CD1c-positive myeloid dendritic cell (primary cell): ENCODE data around the gene EEF2K.
A peak's percentile ranks its signal among the peaks of the same experiment; 100 is the strongest.

Source experiments
- DNase-seq: peaks from one replicate; pipeline ENCODE4 v3.0.0-alpha.2; 2016; ENCODE audit errors: extremely low spot score

EEF2K gene

GRCh38 chr16:22317001-22317530 is 111.0 kb downstream of the EEF2K start:
- no peak for DNase-seq

- DNase-seq, result no peak
These were observed 111.5 kb downstream of the EEF2K start for GRCh38 chr16:22317625-22318024.

DNA sequence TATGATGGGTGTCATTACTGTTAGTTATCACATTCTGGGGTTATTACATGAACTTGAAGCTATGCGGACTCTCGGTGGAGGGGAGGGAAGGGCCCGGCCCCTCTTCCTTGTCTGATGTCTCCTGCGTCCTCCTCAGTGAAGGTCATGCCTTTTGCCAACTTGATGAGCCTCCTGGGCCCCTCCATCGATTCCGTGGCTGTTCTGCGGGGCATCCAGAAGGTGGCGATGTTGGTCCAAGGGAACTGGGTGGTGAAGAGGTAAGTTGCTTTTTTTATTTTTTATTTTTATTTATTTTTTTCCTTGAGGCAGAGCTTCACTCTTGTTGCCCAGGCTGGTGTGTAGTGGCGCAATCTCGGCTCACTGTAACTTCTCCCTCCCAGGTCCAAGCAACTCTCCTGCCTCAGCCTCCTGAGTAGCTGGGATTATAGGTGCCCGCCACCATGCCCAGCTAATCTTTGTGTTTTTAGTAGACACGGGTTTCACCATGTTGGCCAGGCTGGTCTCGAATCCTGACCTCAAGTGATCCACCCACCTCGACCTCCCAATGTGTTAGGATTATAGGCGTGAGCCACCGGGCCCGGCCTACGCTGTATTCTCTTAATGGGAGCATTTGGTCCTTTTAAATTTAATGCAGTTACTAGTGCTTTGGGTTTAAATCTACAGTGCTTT is 112.7 kb downstream of the EEF2K start:
- DNase-seq, result peak; percentile 59

DNA sequence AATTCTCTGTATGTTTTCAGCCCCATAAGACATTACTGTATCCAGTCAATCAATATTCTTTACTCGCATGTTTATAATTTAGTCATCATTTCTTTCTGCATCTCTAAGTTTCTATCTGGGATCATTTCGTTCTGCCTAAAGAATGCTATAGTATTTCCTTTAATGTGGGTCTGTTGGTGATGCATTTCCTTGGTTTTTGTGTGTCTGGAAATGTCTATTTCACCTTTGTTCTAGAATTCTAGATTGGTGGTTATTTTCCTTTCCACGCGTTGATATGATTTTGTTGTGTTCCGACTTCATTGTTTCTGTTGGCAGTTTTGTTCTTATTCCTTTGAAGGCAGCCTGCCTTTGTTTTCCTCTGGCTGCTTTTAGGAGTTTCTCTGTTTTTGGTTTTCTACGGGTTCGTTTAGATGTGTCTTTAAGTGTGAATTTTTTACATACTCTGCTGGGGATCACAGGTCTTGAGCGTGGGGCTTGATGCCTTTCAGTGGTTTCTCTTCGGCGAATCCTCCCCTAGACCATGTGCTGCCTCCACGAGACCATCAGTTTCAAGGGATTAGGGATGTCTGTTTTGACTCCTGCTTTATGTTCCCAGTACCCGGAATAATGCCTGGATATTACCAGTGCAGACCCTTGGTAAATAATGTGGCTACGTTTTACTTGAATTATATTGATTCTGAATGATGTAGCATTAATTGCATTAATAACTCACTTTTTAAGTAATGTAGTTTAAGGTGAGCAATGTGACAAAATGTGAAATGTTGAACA is 114.7 kb downstream of the EEF2K start:
- DNase-seq, result no peak

GRCh38 chr16:22321340-22322001 is 115.4 kb downstream of the EEF2K start:
- DNase-seq, result peak; percentile 76

DNA sequence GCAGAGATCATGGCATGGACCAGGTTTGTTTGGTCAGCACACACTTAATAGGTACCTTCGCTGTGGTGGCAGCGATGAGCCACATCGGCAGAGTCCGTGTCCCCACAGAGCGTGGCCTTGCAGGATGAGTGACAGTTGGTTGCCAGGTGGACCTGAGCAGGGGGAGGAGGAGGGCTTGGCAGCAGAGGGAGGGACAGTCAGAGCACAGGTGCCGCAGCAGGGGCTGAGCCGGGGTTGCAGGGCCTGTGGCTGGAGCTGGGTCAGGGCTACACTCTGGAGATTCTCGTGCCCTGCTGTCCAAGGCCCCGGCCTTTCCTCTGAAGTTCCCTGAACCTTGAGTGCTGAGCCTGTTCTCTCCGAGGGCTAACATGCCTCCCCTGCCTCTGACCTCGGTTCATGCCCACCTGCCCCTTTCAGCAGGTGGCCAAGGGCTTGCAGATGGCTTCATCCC is 116.0 kb downstream of the EEF2K start:
- no peak for DNase-seq

DNA sequence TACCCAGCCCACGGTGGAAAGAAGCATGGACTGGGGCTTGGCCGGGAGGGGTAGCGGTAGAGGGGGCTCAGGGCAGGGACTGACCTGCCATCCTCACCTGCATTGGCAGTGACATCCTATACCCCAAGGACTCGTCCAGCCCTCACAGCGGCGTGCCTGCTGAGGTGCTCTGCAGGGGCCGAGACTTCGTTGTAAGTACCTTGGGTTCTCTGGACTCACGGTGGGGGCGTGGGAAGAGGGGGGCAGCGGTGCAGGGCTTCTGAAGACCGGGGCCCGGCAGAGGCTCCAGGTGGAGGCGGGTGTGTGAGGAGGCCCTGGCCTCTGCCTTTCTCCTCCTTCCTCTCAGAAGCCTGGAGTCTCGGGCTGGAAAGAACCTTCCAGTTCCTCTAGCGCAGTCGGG is 116.7 kb downstream of the EEF2K start:
- no peak for DNase-seq

- no peak for DNase-seq
These were observed 117.3 kb downstream of the EEF2K start for GRCh38 chr16:22323173-22323958.

DNA sequence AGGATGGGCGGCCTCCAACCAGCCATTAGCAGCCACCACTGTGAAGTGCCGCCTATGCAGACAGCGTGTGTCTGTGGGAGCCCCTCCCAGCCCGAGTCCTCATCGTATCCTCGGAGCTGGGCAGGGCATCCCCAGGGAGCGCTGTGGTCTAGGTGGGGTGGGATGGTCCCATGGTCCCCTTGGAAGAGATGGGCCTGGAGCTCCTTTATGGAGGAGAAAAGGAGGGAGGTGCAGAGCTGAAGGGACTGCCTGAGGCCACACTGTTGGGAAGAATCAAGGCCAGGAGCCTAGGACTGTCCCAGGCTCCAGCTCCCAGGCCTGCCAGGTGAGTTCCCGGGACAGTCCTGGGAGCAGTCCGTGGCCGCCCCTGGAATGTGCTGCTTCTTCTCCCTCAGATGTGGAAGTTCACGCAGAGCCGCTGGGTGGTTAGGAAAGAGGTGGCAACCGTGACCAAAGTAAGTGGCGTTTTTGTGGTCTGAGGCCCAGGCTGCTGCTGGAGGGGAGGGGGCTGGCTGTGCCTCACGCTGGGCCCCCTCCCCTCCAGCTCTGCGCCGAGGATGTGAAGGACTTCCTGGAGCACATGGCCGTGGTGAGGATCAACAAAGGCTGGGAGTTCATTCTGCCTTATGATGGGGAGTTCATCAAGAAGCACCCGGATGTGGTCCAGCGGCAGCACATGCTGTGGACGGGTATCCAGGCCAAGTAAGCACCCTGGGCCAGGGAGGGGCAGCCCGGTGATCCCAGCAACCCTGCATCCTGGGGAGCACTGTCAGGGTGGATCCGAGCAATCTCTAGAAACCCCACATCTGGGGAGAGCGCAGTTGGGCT is 118.1 kb downstream of the EEF2K start:
- no peak for DNase-seq

DNA sequence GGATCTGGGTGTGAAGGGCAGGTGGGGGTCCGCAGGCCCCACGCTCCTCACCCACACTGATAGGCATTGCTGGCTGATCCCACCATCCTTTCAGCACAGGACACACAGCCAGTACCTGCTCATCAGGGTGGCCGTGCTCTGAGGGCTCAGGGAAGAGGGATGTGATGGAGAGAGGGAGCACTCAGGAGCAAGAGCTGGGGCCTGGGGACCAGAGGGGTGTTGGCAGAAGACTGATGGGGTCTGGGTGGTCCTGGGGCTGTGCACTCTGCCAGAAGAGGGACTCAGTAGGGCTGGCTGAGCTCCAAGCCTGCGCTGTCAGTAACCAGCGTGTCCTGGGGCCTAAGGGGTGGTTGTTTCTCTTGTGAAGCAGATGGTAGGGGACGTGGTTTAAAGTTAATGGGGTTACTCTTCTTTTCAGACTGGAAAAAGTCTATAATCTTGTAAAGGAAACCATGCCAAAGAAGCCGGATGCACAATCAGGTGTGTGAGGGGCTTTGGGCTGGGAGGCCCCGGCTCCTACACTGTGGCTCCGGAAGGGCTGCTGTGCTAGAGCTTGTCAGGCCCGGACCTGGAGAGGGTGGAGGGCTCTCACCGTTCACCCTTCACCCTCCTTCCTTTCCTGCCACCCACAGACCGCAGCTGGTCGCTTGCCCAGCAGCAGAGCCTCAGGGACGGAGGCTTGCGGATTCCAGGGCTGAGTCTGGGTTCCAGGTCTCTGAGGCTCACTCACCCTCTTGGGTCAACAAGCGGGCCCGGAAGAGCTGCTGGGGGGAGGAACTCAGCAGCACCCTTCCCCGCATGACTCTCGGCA is 118.9 kb downstream of the EEF2K start:
- DNase-seq, result no peak

- no peak for DNase-seq
These were observed 119.7 kb downstream of the EEF2K start for GRCh38 chr16:22325598-22326368.

DNA sequence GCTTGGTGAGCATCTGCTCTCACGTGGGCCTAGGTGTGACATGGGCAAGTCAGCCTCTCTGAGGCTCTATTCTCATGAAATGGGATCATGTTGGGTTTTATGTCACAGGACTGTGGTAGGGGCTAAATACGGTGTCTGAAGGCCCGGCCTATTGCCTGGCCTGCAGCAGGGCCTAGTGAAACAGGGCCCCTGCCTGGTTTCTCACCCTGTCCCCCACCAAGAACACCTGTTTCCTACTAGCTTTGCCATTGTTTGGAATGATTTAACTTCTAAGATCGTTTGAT is 120.2 kb downstream of the EEF2K start:
- no peak for DNase-seq

GRCh38 chr16:22326771-22327445 is 120.8 kb downstream of the EEF2K start:
- DNase-seq, result no peak

- DNase-seq, result no peak
These were observed 121.3 kb downstream of the EEF2K start for GRCh38 chr16:22327446-22327775.

- DNase-seq, result no peak
These were observed 122.1 kb downstream of the EEF2K start for GRCh38 chr16:22328081-22328725.

DNA sequence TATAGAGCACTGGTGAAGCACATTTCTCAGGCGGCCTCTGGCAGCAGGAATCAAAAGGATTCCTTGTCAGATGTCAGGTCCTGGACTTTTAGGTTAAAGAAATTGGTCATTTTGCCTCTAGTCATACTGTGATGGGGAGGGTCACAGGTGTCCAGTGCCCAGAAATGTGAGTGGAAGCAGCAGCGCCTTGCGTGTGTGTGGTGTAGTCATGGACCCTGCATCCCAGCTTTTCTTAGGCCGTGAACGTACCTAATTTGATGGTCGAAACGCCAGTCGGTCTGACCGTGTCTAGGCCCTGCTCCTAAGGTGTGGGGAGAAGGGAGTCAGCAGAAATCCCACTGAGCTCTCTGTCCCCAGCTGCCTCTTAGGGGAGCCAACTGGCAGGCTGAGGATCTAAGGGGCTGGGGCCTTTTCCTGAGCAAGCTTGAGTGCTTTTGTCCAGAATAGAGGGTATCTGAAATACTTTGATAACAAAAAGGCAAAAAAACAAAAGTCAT is 123.2 kb downstream of the EEF2K start:
- DNase-seq, result no peak

- peak; percentile 53 for DNase-seq
These were observed 124.2 kb downstream of the EEF2K start for GRCh38 chr16:22330326-22330725.

DNA sequence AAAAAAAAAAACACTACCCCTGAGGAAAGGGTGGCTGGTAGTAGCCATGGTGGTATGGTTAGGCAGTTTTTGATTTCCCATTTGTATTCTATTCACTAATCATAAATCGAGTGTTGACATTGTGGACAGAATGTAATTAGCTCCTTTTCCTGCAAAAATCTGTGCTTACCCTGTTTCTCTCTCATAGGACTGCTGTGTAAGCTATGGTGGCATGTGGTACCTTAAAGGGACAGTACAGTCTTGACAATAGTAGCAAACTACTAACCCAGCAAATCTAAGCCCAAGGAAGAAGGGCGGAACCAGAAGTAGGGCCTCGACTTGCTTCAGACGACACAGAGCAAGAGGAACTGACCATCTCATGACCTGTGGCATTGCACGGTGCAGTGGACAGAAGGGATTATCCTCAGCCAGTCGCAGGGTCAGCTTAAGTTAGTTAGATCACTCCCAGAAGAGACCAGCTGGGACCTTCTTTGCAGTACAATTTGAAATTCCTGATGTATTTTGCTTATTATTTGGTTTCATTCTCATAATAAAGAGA is 127.4 kb downstream of the EEF2K start:
- peak; percentile 56 for DNase-seq
